Posterior vena cava (tissue), 2 donors: Measurements from ENCODE around the gene TUSC2. TPM values are rescaled to one million over a fixed set of nuclear protein-coding genes. Genes with fewer than 3 reads are reported as not detected.
"Not testable (repeated sequence)": the region's sequence is repeated elsewhere in the genome, so short reads cannot be mapped to it uniquely, and the experiment has no call there.

Experiments
- DNase-seq: peaks from one replicate; pipeline ENCODE4 v3.0.0-alpha.2; 2020; ENCODE audit warnings: low spot score
- intact Hi-C, 2 donors: fragments of 100-400 bp; cut with DNase I; formaldehyde crosslinking; loops; one replicate each; pipeline versions ENCODE4 v1.14.1 to v1.14.2; 2022 to 2023
- total RNA-seq, 2 donors: library from RNA; stranded (reverse); fragmentation: NEBNext Ultra II Directional; extraction: Animal tissue kit (Norgen Biotek cat#: 25700); gene quantifications; one replicate each; pipeline ENCODE4 v1.2.1, GENCODE V29; 2021
- donor health status: DM: yes; HTN: yes; CAD: no.
- donor health status: DM: yes; HTN: yes; CAD: no.

Gene TUSC2
- total RNA-seq, 2 donors from 2014 or later, result 19.1 to 22.4 TPM

- intact Hi-C loops, result no loop called here
- DNase-seq, result no peak
These were observed 40.8 kb downstream of the TUSC2 start for GRCh38 chr3:50287262-50287661.

- no peak for DNase-seq
These were observed 41.4 kb downstream of the TUSC2 start for GRCh38 chr3:50286322-50287227.

GRCh38 chr3:50284121-50284520, 43.9 kb downstream of the TUSC2 start:
- DNase-seq, intact Hi-C loops: not testable (repeated sequence)

More at GRCh38 chr3:50286322-50287227, 41.4 kb downstream of the TUSC2 start:
- intact Hi-C loops, result no loop called here

- DNase-seq, result no peak
- intact Hi-C loops, result loop anchor here in 1 of 2 donors (5.0 kb wide), 2 partner anchors 87 to 1012 kb away; partner anchors contain the start of gene GNAT1
These were observed 48.6 kb downstream of the TUSC2 start for GRCh38 chr3:50279255-50280016.

- intact Hi-C loops, result loop anchor here in 1 of 2 donors (5.0 kb wide), 2 partner anchors 87 to 1012 kb away; partner anchors contain the start of gene GNAT1
- DNase-seq, result no peak
These were observed 49.2 kb downstream of the TUSC2 start, which contains the start of gene LSMEM2 for GRCh38 chr3:50278880-50279224. LSMEM2 (plus strand) TSS chr3:50279087; CDS start chr3:50279114, 27 bp downstream.

GRCh38 chr3:50278123-50278879, 49.7 kb downstream of the TUSC2 start:
- no peak for DNase-seq
- intact Hi-C loops, result loop anchor here in 1 of 2 donors (5.0 kb wide), 2 partner anchors 86 to 1011 kb away; partner anchors contain the start of gene GNAT1

GRCh38 chr3:50276762-50277101, 51.3 kb downstream of the TUSC2 start:
- intact Hi-C loops, result loop anchor here in 1 of 2 donors (5.0 kb wide), 2 partner anchors 84 to 1009 kb away; partner anchors contain the start of gene GNAT1

GRCh38 chr3:50275996-50276761, 51.8 kb downstream of the TUSC2 start:
- intact Hi-C loops, result loop anchor here in 1 of 2 donors (5.0 kb wide), 2 partner anchors 84 to 1009 kb away; partner anchors contain the start of gene GNAT1
- DNase-seq, result no peak

More at GRCh38 chr3:50276762-50277101, 51.3 kb downstream of the TUSC2 start:
- no peak for DNase-seq

GRCh38 chr3:50275141-50275995, 52.7 kb downstream of the TUSC2 start:
- DNase-seq, result no peak

More at GRCh38 chr3:50275141-50275995, 52.7 kb downstream of the TUSC2 start:
- intact Hi-C loops, result loop anchor here in 1 of 2 donors (5.0 kb wide), 2 partner anchors 83 to 1008 kb away; partner anchors contain the start of gene GNAT1

Other genes with a start within 250 kb of the TUSC2 start
- gene RBM5, start 239.3 kb downstream of the TUSC2 start, total RNA-seq, result 100 to 1,000 TPM in 1 of 2 donors, 10 to 100 TPM in 1; 83.5 to 108 TPM
- gene SEMA3F, start 172.9 kb downstream of the TUSC2 start, total RNA-seq, result 10 to 100 TPM; 27.8 to 48.0 TPM
- gene GNAT1, start 136.6 kb downstream of the TUSC2 start, total RNA-seq, result not detected
- gene SLC38A3, start 123.0 kb downstream of the TUSC2 start, total RNA-seq, result under 1 TPM; 0.37 to 0.62 TPM
- gene GNAI2, start 92.0 kb downstream of the TUSC2 start, total RNA-seq, result 100 to 1,000 TPM; 261 to 265 TPM
- 10 to 100 TPM; 18.6 to 39.7 TPM for gene SEMA3B, start 59.1 kb downstream of the TUSC2 start, total RNA-seq
- under 1 TPM in 1 of 2 donors, not detected in 1; 0.37 TPM for gene LSMEM2, start 49.1 kb downstream of the TUSC2 start, total RNA-seq
- gene IFRD2, start 35.8 kb downstream of the TUSC2 start, total RNA-seq, result 10 to 100 TPM; 47.3 to 53.3 TPM
- gene HYAL3, start 28.8 kb downstream of the TUSC2 start, total RNA-seq, result 1 to 10 TPM; 2.5 to 3.9 TPM
- gene NAA80, start 28.8 kb downstream of the TUSC2 start, total RNA-seq, result 10 to 100 TPM in 1 of 2 donors, 1 to 10 TPM in 1; 9.1 to 11.1 TPM
- 10 to 100 TPM; 10.6 to 11.7 TPM for gene HYAL1, start 24.6 kb downstream of the TUSC2 start, total RNA-seq
- 100 to 1,000 TPM in 1 of 2 donors, 10 to 100 TPM in 1; 95.2 to 130 TPM for gene HYAL2, start 5.5 kb downstream of the TUSC2 start, total RNA-seq
- 10 to 100 TPM; 31.3 to 40.3 TPM for gene RASSF1, start 12.6 kb upstream of the TUSC2 start, total RNA-seq
- under 1 TPM; 0.23 to 0.24 TPM for gene ZMYND10, start 17.5 kb upstream of the TUSC2 start, total RNA-seq
- gene NPRL2, start 22.6 kb upstream of the TUSC2 start, total RNA-seq, result 10 to 100 TPM; 10.6 to 17.4 TPM
- 10 to 100 TPM in 1 of 2 donors, 1 to 10 TPM in 1; 7.9 to 10.5 TPM for gene CYB561D2, start 22.6 kb upstream of the TUSC2 start, total RNA-seq
- 10 to 100 TPM; 29.3 TPM for gene TMEM115, start 31.3 kb upstream of the TUSC2 start, total RNA-seq
- gene CACNA2D2, start 175.4 kb upstream of the TUSC2 start, total RNA-seq, result 1 to 10 TPM; 2.0 to 2.6 TPM
- gene C3orf18, start 239.5 kb upstream of the TUSC2 start, total RNA-seq, result 10 to 100 TPM in 1 of 2 donors, 1 to 10 TPM in 1; 9.8 to 11.4 TPM
- gene HEMK1, start 241.3 kb upstream of the TUSC2 start, total RNA-seq, result 10 to 100 TPM; 10.9 to 12.6 TPM